NCI-H774 (cell line): ENCODE measurements around the gene SEC23IP.

Experiments
- DNase-seq: peaks from one replicate; lab custom pipeline; 2025; lab: John Stamatoyannopoulos, UW

The SEC23IP gene

GRCh38 chr10:119940487-119940886 lies 48.0 kb downstream of the SEC23IP start:
- no peak for DNase-seq

GRCh38 chr10:119942973-119943372 lies 50.4 kb downstream of the SEC23IP start:
- DNase-seq, result no peak

- no peak for DNase-seq
These were observed 53.3 kb downstream of the SEC23IP start for GRCh38 chr10:119945805-119946204.

GRCh38 chr10:119947300-119947699 lies 54.8 kb downstream of the SEC23IP start:
- DNase-seq, result no peak

GRCh38 chr10:119957451-119957850 lies 64.9 kb downstream of the SEC23IP start:
- no peak for DNase-seq

GRCh38 chr10:119962837-119963236 lies 70.3 kb downstream of the SEC23IP start:
- DNase-seq, result no peak

GRCh38 chr10:119967066-119967465 lies 74.5 kb downstream of the SEC23IP start:
- DNase-seq, result no peak

GRCh38 chr10:119969609-119970008 lies 77.1 kb downstream of the SEC23IP start:
- DNase-seq, result no peak

- no peak for DNase-seq
These were observed 77.6 kb downstream of the SEC23IP start for GRCh38 chr10:119970107-119970506.

GRCh38 chr10:119970963-119971362 lies 78.4 kb downstream of the SEC23IP start:
- no peak for DNase-seq

- DNase-seq, result no peak
These were observed 80.8 kb downstream of the SEC23IP start for GRCh38 chr10:119973281-119973680.

- DNase-seq, result no peak
These were observed 83.9 kb downstream of the SEC23IP start for GRCh38 chr10:119976421-119976820.

- no peak for DNase-seq
These were observed 88.6 kb downstream of the SEC23IP start for GRCh38 chr10:119980956-119981750.

GRCh38 chr10:119981826-119982225 lies 89.3 kb downstream of the SEC23IP start:
- DNase-seq, result no peak

GRCh38 chr10:119988333-119988732 lies 95.8 kb downstream of the SEC23IP start:
- DNase-seq, result no peak

GRCh38 chr10:119989966-119990365 lies 97.4 kb downstream of the SEC23IP start:
- DNase-seq, result no peak

- no peak for DNase-seq
These were observed 98.5 kb downstream of the SEC23IP start for GRCh38 chr10:119991066-119991465.

GRCh38 chr10:119991816-119992215 lies 99.3 kb downstream of the SEC23IP start:
- DNase-seq, result no peak
